ENCODE measurements around the gene ART5.

DNA sequence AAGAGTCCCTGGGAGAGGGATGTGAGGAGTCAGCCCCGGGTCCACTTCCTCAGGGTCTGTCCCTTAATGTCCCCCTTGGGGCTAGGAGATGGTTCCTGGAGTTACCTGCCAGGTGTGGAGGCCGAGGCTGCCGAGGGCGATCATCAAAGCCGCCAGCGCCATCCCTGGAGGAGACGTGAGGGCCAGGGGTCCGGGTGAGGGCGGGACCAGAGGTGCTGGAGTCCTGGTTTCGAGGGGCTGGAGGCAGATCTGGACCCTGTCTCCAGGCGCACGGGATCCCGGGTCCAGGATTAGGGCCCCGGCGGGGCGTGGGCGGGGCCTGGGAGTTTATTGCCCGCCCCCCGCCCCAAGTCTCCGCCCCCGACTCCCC, at the start of gene ART5:
- TF ChIP-seq YY1 (IDR thresholded peaks at IDR 0.05; ENCODE audit: insufficient read depth, insufficient read length) (no peak), ZNF274 (IDR thresholded peaks at IDR 0.05; ENCODE audit: low read depth, low read length) (no peak), SUZ12 (IDR thresholded peaks at IDR 0.05; ENCODE audit: extremely low read depth, insufficient read depth, insufficient read length) (no peak)

Data from NT2/D1 (cell line).